Measurements from ENCODE around the gene SUSD4. TPM values are rescaled to one million over a fixed set of nuclear protein-coding genes. Genes with fewer than 3 reads are reported as not detected.

The SUSD4 gene
- total RNA-seq, 1 donor from 2014 or later = 3.5 TPM

DNA sequence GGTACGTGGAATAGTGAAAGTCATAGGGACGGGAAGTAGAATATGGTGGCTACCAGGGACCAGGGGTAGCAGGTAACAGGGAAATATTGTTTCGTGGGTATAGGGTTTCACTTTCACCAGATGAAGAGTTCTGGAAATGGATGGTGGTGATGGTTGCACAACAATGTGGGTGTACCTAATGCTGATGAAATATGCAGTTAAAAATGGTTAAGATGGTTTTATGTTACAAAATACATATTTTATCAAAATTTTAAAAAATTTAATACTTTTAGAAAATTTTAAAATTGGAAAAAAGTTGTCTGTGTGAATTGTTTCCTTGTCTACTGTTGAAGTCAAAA lies 165.4 kb downstream of the SUSD4 start:
- Histone ChIP-seq H3F3A (ENCODE audit: low read depth) (no peaks in the 10 kb centered on the region), H4K20me1 (ENCODE audit: low read depth) (no peaks in the 10 kb centered on the region), H3K9me3 (ENCODE audit: low read depth) (no peaks in the 10 kb centered on the region), H3K4me2 (no peak overlapping the region), H3K27me3 (no peaks in the 10 kb centered on the region), H2AFZ (replicated peaks) (no peak overlapping the region), H3K4me3 (no peak overlapping the region), H3K79me2 (ENCODE audit: low read depth) (no peaks in the 10 kb centered on the region), H3K4me1 (peaks cover 6% of the 10 kb centered on the region), H3K27ac (no peak overlapping the region), H3K36me3 (no peaks in the 10 kb centered on the region), H3K9ac (no peak overlapping the region)
- no peak overlapping the region for H3K4me3 Mint-ChIP-seq
- H3K27me3 Mint-ChIP-seq (ENCODE audit: insufficient read depth, low read depth) = no peaks in the 10 kb centered on the region
- H3K9me3 Mint-ChIP-seq = no peaks in the 10 kb centered on the region
- DNase-seq (ENCODE audit: low spot score) = no peak
- no peak for TF ChIP-seq EZH2phosphoT487 (IDR thresholded peaks at IDR 0.05)
- TF ChIP-seq, protein P1, sequence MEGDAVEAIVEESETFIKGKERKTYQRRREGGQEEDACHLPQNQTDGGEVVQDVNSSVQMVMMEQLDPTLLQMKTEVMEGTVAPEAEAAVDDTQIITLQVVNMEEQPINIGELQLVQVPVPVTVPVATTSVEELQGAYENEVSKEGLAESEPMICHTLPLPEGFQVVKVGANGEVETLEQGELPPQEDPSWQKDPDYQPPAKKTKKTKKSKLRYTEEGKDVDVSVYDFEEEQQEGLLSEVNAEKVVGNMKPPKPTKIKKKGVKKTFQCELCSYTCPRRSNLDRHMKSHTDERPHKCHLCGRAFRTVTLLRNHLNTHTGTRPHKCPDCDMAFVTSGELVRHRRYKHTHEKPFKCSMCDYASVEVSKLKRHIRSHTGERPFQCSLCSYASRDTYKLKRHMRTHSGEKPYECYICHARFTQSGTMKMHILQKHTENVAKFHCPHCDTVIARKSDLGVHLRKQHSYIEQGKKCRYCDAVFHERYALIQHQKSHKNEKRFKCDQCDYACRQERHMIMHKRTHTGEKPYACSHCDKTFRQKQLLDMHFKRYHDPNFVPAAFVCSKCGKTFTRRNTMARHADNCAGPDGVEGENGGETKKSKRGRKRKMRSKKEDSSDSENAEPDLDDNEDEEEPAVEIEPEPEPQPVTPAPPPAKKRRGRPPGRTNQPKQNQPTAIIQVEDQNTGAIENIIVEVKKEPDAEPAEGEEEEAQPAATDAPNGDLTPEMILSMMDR (IDR thresholded peaks at IDR 0.05) = no peak
- no peak for TF ChIP-seq EZH2 (IDR thresholded peaks at IDR 0.05)
- no peaks in the 10 kb centered on the region for H3K4me1 Mint-ChIP-seq
- no peak overlapping the region for H3K27ac Mint-ChIP-seq
- H3K36me3 Mint-ChIP-seq = no peaks in the 10 kb centered on the region

DNA sequence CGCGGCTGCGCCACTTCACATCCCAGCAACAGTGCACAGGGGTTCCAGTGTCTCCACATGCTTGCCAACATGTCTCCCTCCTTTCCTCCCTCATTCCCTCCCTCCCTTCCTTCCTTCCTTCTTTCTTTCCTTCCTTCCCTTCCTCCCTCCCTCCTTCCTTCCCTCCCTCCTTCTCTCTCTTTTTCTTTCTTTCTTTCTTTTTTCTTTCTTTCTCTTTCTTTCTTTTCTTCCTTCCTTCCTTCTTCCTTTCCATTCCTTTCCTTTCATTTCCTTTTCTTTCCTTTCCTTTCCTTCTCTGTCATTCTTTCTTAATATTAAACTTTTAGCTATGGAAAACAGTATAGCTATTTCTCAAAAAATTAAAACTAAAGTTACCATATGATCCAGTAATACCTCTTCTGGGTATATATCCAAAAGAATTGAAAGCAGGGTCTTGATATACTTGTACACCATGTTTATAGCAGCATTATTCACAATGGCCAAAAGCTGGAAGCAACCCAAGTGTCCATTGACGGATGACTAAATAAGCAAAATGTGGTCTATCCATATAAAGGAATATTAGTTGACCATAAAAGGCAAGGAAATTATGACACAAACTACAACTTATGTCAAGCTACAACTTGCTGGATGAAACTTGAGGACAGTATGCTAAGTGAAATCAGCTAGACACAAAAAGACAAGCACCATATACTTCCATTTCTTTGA lies 165.9 kb downstream of the SUSD4 start:
- H2AFZ ChIP-seq (replicated peaks) = no peak overlapping the region
- H3K36me3 ChIP-seq = no peaks in the 10 kb centered on the region
- H3K9me3 Mint-ChIP-seq = no peaks in the 10 kb centered on the region
- no peak overlapping the region for H3K27ac Mint-ChIP-seq
- H3K9me3 ChIP-seq (ENCODE audit: low read depth) = no peaks in the 10 kb centered on the region
- H3K4me2 ChIP-seq = no peak overlapping the region
- H3K9ac ChIP-seq = no peak overlapping the region
- H3K79me2 ChIP-seq (ENCODE audit: low read depth) = no peaks in the 10 kb centered on the region
- H3K27me3 Mint-ChIP-seq (ENCODE audit: insufficient read depth, low read depth) = no peaks in the 10 kb centered on the region
- no peak overlapping the region for H3K4me3 Mint-ChIP-seq
- no peak overlapping the region for H3K27ac ChIP-seq
- no peak for DNase-seq (ENCODE audit: low spot score)
- no peak overlapping the region for H3K4me3 ChIP-seq
- no peaks in the 10 kb centered on the region for H4K20me1 ChIP-seq (ENCODE audit: low read depth)
- H3K27me3 ChIP-seq = no peaks in the 10 kb centered on the region
- peaks cover 6% of the 10 kb centered on the region for H3K4me1 ChIP-seq
- TF ChIP-seq EZH2phosphoT487 (IDR thresholded peaks at IDR 0.05) (no peak), EZH2 (IDR thresholded peaks at IDR 0.05) (no peak)
- TF ChIP-seq, protein P1 (IDR thresholded peaks at IDR 0.05) = no peak
- H3F3A ChIP-seq (ENCODE audit: low read depth) = no peaks in the 10 kb centered on the region
- H3K36me3 Mint-ChIP-seq = no peaks in the 10 kb centered on the region
- no peaks in the 10 kb centered on the region for H3K4me1 Mint-ChIP-seq

DNA sequence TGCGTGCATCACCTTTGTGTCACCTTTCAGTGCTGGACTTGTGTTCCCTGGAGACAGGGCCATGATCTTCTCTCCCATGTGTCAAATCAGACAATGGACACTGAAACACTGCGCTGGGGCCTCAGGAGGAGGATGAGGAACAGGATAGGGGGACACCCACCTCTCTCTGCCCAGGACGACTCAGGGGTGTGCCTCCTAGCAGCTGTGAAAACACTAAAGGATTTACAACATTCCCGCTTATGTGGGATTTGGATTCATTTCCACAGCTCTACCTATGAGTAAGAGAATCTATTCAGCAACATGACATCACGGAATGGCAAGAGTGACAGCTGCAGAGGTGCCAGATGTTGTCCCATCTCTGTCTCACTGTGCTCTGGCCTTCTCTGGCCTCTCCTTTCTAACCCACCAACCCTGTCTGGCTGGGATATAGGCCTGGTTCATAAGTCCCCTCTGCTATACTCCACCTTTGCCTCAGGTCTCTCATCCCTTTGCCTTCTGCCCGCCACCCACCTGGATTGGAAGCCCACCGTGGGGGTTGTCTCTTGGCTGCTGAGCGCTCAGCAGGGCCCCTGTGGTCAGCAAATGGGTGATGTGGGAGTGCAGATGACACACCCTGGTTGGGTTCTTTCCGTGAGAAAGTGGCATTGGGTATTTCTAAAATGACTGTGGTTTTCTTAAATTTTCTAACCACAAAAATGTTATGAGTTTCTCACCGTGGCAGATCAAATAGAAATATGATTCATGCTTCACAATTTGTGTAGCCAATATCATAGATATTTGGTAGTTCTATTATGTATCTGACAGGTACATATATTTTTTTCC lies 173.9 kb downstream of the SUSD4 start:
- Mint-ChIP-seq H3K9me3 (no peaks in the 10 kb centered on the region), H3K27me3 (ENCODE audit: insufficient read depth, low read depth) (peaks cover 1% of the 10 kb centered on the region), H3K36me3 (no peaks in the 10 kb centered on the region), H3K27ac (no peak overlapping the region), H3K4me1 (no peaks in the 10 kb centered on the region), H3K4me3 (no peak overlapping the region)
- Histone ChIP-seq H3K9ac (no peak overlapping the region), H3K4me1 (peaks cover 6% of the 10 kb centered on the region), H3K27ac (no peak overlapping the region), H3F3A (ENCODE audit: low read depth) (no peaks in the 10 kb centered on the region), H3K36me3 (no peaks in the 10 kb centered on the region), H3K4me2 (no peak overlapping the region), H3K27me3 (no peaks in the 10 kb centered on the region), H2AFZ (replicated peaks) (no peak overlapping the region), H3K9me3 (ENCODE audit: low read depth) (no peaks in the 10 kb centered on the region), H3K79me2 (ENCODE audit: low read depth) (no peaks in the 10 kb centered on the region), H4K20me1 (ENCODE audit: low read depth) (no peaks in the 10 kb centered on the region), H3K4me3 (no peak overlapping the region)
- no peak for DNase-seq (ENCODE audit: low spot score)
- TF ChIP-seq EZH2phosphoT487 (IDR thresholded peaks at IDR 0.05) (no peak), EZH2 (IDR thresholded peaks at IDR 0.05) (no peak)
- TF ChIP-seq, protein P1 (IDR thresholded peaks at IDR 0.05) = no peak
